ENCODE results near the gene SEMA3F.

DNA sequence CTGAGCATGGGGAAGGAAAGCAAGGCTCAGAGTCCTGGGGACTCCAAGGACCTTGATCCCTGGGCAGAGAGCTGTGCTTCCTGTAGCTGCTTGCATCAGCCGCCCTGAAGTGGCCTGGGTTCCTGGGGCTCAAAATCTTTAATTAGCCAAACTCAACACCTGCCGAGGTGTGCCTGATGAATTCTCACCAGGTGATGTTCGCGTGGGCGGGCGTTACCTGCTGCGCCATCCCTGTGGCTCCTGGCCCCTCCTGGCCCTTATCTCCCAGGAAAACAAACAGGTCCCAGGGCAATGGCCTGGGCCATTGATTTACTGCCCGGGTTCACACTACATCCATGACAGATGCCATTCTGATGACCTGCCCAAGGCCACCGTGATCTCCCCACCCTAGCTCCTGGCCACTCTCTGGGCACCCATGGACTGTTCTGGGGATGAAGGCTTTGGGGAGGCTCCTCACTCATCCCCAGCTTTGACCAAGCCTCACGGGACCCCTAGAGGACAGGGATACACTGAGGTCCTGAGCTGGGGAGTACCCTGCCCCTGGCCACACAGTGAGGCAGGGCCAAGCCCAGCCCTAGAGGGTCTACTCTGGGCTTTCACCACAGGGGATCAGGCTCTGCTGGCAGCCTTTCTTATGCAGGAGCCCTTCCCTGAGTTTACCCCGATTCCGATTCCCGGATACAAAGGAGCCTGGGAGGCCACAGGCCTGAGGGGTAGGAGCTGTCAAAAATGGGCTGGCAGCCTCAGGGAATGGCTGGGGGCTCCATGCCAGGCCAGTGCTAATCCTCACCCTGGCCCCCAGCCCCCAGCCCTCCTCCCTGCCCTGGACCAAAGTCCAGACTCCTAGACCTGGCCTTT is 55.6 kb downstream of the SEMA3F start:
- TF ChIP-seq CEBPB (IDR thresholded peaks at IDR 0.05; ENCODE audit: low read depth, low read length), result no peak
- TF ChIP-seq MXI1 (IDR thresholded peaks at IDR 0.05; ENCODE audit: borderline replicate concordance, low read depth, low read length), result no peak
- TF ChIP-seq CTCF (conservative IDR thresholded peaks at IDR 0.05; ENCODE audit: low read depth, low read length), result no peak
- no peak for TF ChIP-seq CHD1 (IDR thresholded peaks at IDR 0.05; ENCODE audit: low read depth, low read length)
- no peak for TF ChIP-seq MAZ (IDR thresholded peaks at IDR 0.05; ENCODE audit: borderline replicate concordance, low read depth, low read length)
